GM18505 (cell line): ENCODE measurements around the gene PTPRN2.

Experiments
- ATAC-seq: cut with Tn5 transposase; IDR thresholded peaks from one replicate; pipeline ENCODE4 v1.9.1; 2021; ENCODE audit not compliant: unreplicated experiment
- POLR2A ChIP-seq: IDR thresholded peaks from 4 replicates; pipeline ENCODE4 v1.6.1; 2011; ENCODE audit warnings: borderline replicate concordance; ENCODE audit not compliant: insufficient read depth, insufficient read length; ENCODE audit errors: extremely low read depth

Gene PTPRN2

GRCh38 chr7:158562517-158562916, 25.1 kb downstream of the PTPRN2 start:
- no peak for ATAC-seq
- TF ChIP-seq POLR2A, result no peak

- no peak for ATAC-seq
- TF ChIP-seq POLR2A, result no peak
Observed at GRCh38 chr7:158561659-158562058, 26.0 kb downstream of the PTPRN2 start.

GRCh38 chr7:158560386-158560785, 27.2 kb downstream of the PTPRN2 start:
- no peak for TF ChIP-seq POLR2A
- ATAC-seq, result no peak

GRCh38 chr7:158559356-158559755, 28.3 kb downstream of the PTPRN2 start:
- TF ChIP-seq POLR2A, result no peak
- no peak for ATAC-seq

- no peak for TF ChIP-seq POLR2A
- no peak for ATAC-seq
Observed at GRCh38 chr7:158558816-158559215, 28.8 kb downstream of the PTPRN2 start.

GRCh38 chr7:158557441-158557755, 30.2 kb downstream of the PTPRN2 start:
- TF ChIP-seq POLR2A, result no peak

GRCh38 chr7:158556721-158557440, 30.7 kb downstream of the PTPRN2 start:
- no peak for ATAC-seq

More at GRCh38 chr7:158557441-158557755, 30.2 kb downstream of the PTPRN2 start:
- no peak for ATAC-seq

GRCh38 chr7:158555034-158555520, 32.5 kb downstream of the PTPRN2 start:
- no peak for ATAC-seq

More at GRCh38 chr7:158556721-158557440, 30.7 kb downstream of the PTPRN2 start:
- no peak for TF ChIP-seq POLR2A

GRCh38 chr7:158550886-158551452, 36.7 kb downstream of the PTPRN2 start:
- no peak for ATAC-seq
- no peak for TF ChIP-seq POLR2A

More at GRCh38 chr7:158555034-158555520, 32.5 kb downstream of the PTPRN2 start:
- TF ChIP-seq POLR2A, result no peak

GRCh38 chr7:158550394-158550700, 37.3 kb downstream of the PTPRN2 start:
- no peak for ATAC-seq
- TF ChIP-seq POLR2A, result no peak

GRCh38 chr7:158549616-158550393, 37.8 kb downstream of the PTPRN2 start:
- TF ChIP-seq POLR2A, result no peak
- ATAC-seq, result no peak

GRCh38 chr7:158549176-158549615, 38.4 kb downstream of the PTPRN2 start:
- no peak for ATAC-seq
- TF ChIP-seq POLR2A, result no peak

GRCh38 chr7:158548726-158549125, 38.9 kb downstream of the PTPRN2 start:
- no peak for ATAC-seq
- TF ChIP-seq POLR2A, result no peak

- ATAC-seq, result no peak
- TF ChIP-seq POLR2A, result no peak
Observed at GRCh38 chr7:158547817-158548216, 39.8 kb downstream of the PTPRN2 start.
